Thymus (tissue), 11 donors: ENCODE measurements around the gene KDM2B. TPM values are rescaled to one million over a fixed set of nuclear protein-coding genes. Genes with fewer than 3 reads are reported as not detected.

Source experiments
- DNase-seq, 9 donors: peaks; one replicate each; pipeline ENCODE4 v3.0.0-alpha.2; 2013; ENCODE audit warnings: low spot score in 9 of 9, low read depth in 6 of 9, missing footprints in 1 of 9
- H3K27ac ChIP-seq, 2 donors: one replicate each; pipeline ENCODE4 v1.5.1; 2013; ENCODE audit warnings: control low read depth in 1 of 2, low read depth in 1 of 2, low read length in 1 of 2, mild to moderate bottlenecking in 1 of 2, moderate library complexity in 1 of 2
- H3K27me3 ChIP-seq, 2 donors: one replicate each; pipeline ENCODE4 v1.5.1; 2013; ENCODE audit warnings: low read length in 1 of 2; ENCODE audit not compliant: control insufficient read depth in 2 of 2, insufficient read depth in 1 of 2
- H3K36me3 ChIP-seq, 2 donors: one replicate each; pipeline ENCODE4 v1.5.1; 2013; ENCODE audit warnings: low read length in 1 of 2, mild to moderate bottlenecking in 1 of 2, moderate library complexity in 1 of 2; ENCODE audit not compliant: control insufficient read depth in 2 of 2, insufficient read depth in 2 of 2
- H3K4me1 ChIP-seq, 2 donors: one replicate each; pipeline ENCODE4 v1.5.1; 2013; ENCODE audit warnings: low read length in 2 of 2; ENCODE audit not compliant: control insufficient read depth in 2 of 2, insufficient read depth in 2 of 2
- H3K4me3 ChIP-seq, 2 donors: one replicate each; pipeline ENCODE4 v1.5.1; 2013; ENCODE audit warnings: low read length in 2 of 2, control low read depth in 1 of 2, mild to moderate bottlenecking in 1 of 2
- H3K9me3 ChIP-seq, 2 donors: one replicate each; pipeline ENCODE4 v1.5.1; 2013; ENCODE audit warnings: low read length in 1 of 2, mild to moderate bottlenecking in 1 of 2; ENCODE audit not compliant: control insufficient read depth in 2 of 2, insufficient read depth in 1 of 2
- WGBS: extraction: QIAGEN DNeasy Blood & Tissue Kit; methylation state at CpG from one replicate; pipeline ENCODE4 v1.1.7; 2013; 5-methylcytosine and 5-hydroxymethylcytosine counted together
- polyA plus RNA-seq: library from polyadenylated mRNA; stranded (reverse); fragments of 200-250 nt; gene quantifications from one replicate; pipeline ENCODE4 v1.2.3, GENCODE V29; 2013
- total RNA-seq: library from RNA; stranded (reverse); fragments of 120-200 nt; gene quantifications from one replicate; pipeline ENCODE4 v1.2.4, GENCODE V29; 2013
- donor health status: healthy.

KDM2B gene
- total and polyA plus RNA-seq, 2 donors: 25.9 to 26.4 TPM

- Histone ChIP-seq H3K4me1 (peaks cover 0 to 18% of the 10 kb centered on the region in 2 donors), H3K27me3 (no peaks in the 10 kb centered on the region), H3K9me3 (peaks cover 0 to 7% of the 10 kb centered on the region in 2 donors), H3K36me3 (peaks cover 35 to 47% of the 10 kb centered on the region in 2 donors), H3K4me3 (no peak overlapping the region), H3K27ac (peak overlapping the region in 1 of 2 donors; percentile 31)
- DNase-seq: no peak
- 95% methylated on average over 5 of the region's 5 CpGs for WGBS
Observed at GRCh38 chr12:121570467-121571283, 10.1 kb downstream of the KDM2B start.

DNA sequence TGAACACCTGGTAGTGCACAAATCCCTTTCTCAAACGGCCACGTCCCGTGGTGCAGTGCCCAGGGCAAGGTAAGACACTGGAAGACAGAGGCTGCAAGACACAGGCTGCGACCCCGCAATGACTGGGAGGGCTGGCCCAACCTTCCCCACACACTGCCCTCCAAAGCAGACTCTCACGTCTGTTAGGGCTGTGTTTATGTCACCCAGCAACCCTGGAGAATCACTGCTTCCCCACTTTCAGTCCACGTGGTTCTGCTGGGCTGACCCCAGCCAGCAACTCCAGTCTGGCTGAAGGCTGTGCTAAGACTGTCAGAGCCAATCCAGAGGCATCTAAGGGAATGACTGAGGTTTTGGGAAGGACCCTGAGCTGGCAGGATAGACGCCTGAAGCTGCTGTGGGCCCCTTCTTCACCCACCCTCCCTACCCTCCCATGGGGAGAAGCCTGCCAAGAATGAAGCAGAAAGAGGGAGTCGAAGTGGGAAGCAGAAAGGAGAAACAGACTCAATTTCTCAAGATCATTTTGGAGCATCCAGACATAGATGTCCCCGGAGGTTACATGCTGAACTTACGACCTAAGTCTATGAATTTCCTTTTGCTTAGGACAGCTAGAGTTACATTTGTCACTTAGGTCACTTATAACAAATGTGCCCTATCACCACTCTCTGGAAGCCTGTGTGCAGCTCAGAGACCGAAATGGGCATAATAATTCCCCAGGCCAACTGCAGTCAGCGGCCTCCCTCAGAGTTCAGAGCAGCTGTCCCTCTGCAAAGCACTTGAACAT, 11.7 kb downstream of the KDM2B start:
- Histone ChIP-seq H3K36me3 (peaks cover 20 to 33% of the 10 kb centered on the region in 2 donors), H3K4me3 (no peak overlapping the region), H3K4me1 (peaks cover 0 to 18% of the 10 kb centered on the region in 2 donors), H3K27ac (no peak overlapping the region), H3K27me3 (no peaks in the 10 kb centered on the region), H3K9me3 (peaks cover 0 to 7% of the 10 kb centered on the region in 2 donors)
- DNase-seq: no peak
- 95% methylated on average over 13 of the region's 13 CpGs for WGBS

GRCh38 chr12:121568518-121568917, 12.3 kb downstream of the KDM2B start:
- DNase-seq: no peak
- no peak overlapping the region for H3K27ac ChIP-seq
- peaks cover 14 to 27% of the 10 kb centered on the region in 2 donors for H3K36me3 ChIP-seq
- H3K4me3 ChIP-seq: no peak overlapping the region
- H3K9me3 ChIP-seq: peaks cover 0 to 7% of the 10 kb centered on the region in 2 donors
- WGBS: 94% methylated on average over 7 of the region's 7 CpGs
- H3K27me3 ChIP-seq: no peaks in the 10 kb centered on the region
- peaks cover 0 to 18% of the 10 kb centered on the region in 2 donors for H3K4me1 ChIP-seq

DNA sequence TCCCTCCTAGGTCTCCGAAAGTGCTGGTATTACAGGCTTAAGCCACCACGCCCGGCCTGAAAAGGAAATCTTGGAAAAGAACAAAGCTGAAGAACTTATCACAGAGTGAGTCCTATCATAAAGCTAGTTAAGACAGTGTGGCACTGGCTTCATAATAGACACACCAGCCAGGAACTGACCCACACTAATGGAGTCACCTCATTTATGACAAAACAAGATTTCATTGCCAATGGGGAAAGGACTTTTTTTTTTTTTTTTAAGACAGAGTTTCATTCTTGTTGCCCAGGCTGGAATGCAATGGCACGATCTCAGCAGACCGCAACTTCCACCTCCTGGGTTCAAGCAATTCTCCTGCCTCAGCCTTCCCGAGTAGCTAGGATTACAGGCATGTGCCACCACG, 15.7 kb downstream of the KDM2B start:
- WGBS: 97% methylated on average over 7 of the region's 7 CpGs
- H3K4me1 ChIP-seq: peaks cover 9 to 43% of the 10 kb centered on the region in 2 donors
- H3K27me3 ChIP-seq: no peaks in the 10 kb centered on the region
- H3K27ac ChIP-seq: no peak overlapping the region
- no peak for DNase-seq
- H3K9me3 ChIP-seq: peaks cover 0 to 11% of the 10 kb centered on the region in 2 donors
- H3K36me3 ChIP-seq: peaks cover 11 to 16% of the 10 kb centered on the region in 2 donors
- H3K4me3 ChIP-seq: no peak overlapping the region

GRCh38 chr12:121562488-121562887, 18.3 kb downstream of the KDM2B start:
- peaks cover 0 to 7% of the 10 kb centered on the region in 2 donors for H3K9me3 ChIP-seq
- no peak overlapping the region for H3K4me3 ChIP-seq
- no peaks in the 10 kb centered on the region for H3K27me3 ChIP-seq
- peaks cover 12 to 30% of the 10 kb centered on the region in 2 donors for H3K4me1 ChIP-seq
- H3K36me3 ChIP-seq: peaks cover 7 to 15% of the 10 kb centered on the region in 2 donors
- DNase-seq: peak in 1 of 9 donors; percentile 53
- whole genome bisulfite sequencing: 6% methylated on average over 1 of the region's 1 CpG
- no peak overlapping the region for H3K27ac ChIP-seq

DNA sequence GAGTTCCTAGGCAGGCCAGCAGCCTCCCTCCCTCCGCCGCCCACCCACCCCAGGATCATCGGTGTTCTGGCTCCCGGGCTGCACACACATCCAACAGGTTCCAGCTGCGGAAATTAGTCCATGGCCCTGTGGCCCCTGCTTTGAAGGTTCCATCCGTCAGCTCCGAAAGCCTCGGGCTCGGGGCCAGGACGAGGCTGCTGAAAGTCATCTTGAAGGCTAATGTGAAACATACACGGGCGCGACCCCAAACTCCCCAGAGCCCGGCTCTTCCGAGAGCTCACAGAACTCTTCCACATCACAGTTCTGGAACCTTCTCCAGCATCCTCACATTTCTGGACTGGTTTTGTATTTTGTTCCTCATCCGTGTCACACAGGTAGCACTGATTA, 19.8 kb downstream of the KDM2B start:
- H3K27ac ChIP-seq: no peak overlapping the region
- H3K9me3 ChIP-seq: peaks cover 0 to 3% of the 10 kb centered on the region in 2 donors
- WGBS: 97% methylated on average over 16 of the region's 16 CpGs
- H3K4me3 ChIP-seq: no peak overlapping the region
- no peaks in the 10 kb centered on the region for H3K27me3 ChIP-seq
- peaks cover 7 to 10% of the 10 kb centered on the region in 2 donors for H3K36me3 ChIP-seq
- peaks cover 12 to 27% of the 10 kb centered on the region in 2 donors for H3K4me1 ChIP-seq
- DNase-seq: no peak

GRCh38 chr12:121560392-121561008, 20.3 kb downstream of the KDM2B start:
- Histone ChIP-seq H3K4me1 (peaks cover 12 to 27% of the 10 kb centered on the region in 2 donors), H3K9me3 (peaks cover 0 to 3% of the 10 kb centered on the region in 2 donors), H3K36me3 (peaks cover 7 to 10% of the 10 kb centered on the region in 2 donors), H3K27me3 (no peaks in the 10 kb centered on the region), H3K27ac (peak overlapping the region in 1 of 2 donors; percentile 34), H3K4me3 (no peak overlapping the region)
- peak in 1 of 9 donors; percentile 28 for DNase-seq
- WGBS: 88% methylated on average over 8 of the region's 8 CpGs

DNA sequence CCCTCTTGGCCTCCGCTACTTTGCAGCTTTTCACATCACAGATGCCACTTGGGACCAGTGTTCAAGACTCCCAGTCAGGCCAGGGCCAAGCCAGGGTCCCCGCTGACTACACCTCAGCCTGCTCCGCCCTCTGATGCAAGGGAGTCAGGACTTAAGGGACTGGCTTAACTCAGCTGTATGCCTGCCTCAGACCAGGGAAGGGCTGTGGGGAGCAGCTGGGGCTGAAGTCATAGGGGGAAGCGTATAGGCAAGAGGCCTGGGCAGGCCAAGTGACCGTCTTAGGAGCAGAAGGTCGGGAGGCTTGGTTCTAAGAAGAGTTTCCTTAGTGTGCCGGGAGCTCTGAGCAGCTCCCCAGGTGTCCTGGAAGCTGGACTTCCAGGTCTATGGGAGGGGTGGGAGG, 21.9 kb downstream of the KDM2B start:
- 98% methylated on average over 7 of the region's 7 CpGs for WGBS
- H3K4me3 ChIP-seq: no peak overlapping the region
- peaks cover 0 to 3% of the 10 kb centered on the region in 2 donors for H3K9me3 ChIP-seq
- DNase-seq: no peak
- H3K27ac ChIP-seq: no peak overlapping the region
- no peaks in the 10 kb centered on the region for H3K27me3 ChIP-seq
- peaks cover 12 to 27% of the 10 kb centered on the region in 2 donors for H3K4me1 ChIP-seq
- H3K36me3 ChIP-seq: peaks cover 7 to 11% of the 10 kb centered on the region in 2 donors
